SK-MEL-5 (cell line): Measurements from ENCODE around the gene RHBDF2. TPM values are rescaled to one million over a fixed set of nuclear protein-coding genes. Genes with fewer than 3 reads are reported as not detected.
"Not testable (repeated sequence)": the region's sequence is repeated elsewhere in the genome, so short reads cannot be mapped to it uniquely, and the experiment has no call there.

ENCODE experiments used
- DNase-seq: peaks from one replicate; pipeline ENCODE4 v3.0.0-alpha.2; 2016; ENCODE audit warnings: low read depth, low spot score
- in situ Hi-C: cut with HindIII; loops from 2 replicates; pipeline ENCODE4 v1.10.0; 2016; ENCODE audit warnings: low sequenced_read_pairs, high pct_unique_total_duplicates, low pct_unique_long_range_greater_than_20kb
- total RNA-seq: library from RNA; depleted of rRNA; stranded (reverse); fragments of >200 nt; shearing (Covaris generic); gene quantifications from 2 replicates; pipeline ENCODE4 v1.2.3, GENCODE V29; 2014

Gene RHBDF2
- total RNA-seq, 1 experiment from 2014 or later, result 25.0 TPM

- in situ Hi-C loops, result no loop called here
- no peak for DNase-seq
Measured at GRCh38 chr17:76513306-76513692, 12.1 kb upstream of the RHBDF2 start.

DNA sequence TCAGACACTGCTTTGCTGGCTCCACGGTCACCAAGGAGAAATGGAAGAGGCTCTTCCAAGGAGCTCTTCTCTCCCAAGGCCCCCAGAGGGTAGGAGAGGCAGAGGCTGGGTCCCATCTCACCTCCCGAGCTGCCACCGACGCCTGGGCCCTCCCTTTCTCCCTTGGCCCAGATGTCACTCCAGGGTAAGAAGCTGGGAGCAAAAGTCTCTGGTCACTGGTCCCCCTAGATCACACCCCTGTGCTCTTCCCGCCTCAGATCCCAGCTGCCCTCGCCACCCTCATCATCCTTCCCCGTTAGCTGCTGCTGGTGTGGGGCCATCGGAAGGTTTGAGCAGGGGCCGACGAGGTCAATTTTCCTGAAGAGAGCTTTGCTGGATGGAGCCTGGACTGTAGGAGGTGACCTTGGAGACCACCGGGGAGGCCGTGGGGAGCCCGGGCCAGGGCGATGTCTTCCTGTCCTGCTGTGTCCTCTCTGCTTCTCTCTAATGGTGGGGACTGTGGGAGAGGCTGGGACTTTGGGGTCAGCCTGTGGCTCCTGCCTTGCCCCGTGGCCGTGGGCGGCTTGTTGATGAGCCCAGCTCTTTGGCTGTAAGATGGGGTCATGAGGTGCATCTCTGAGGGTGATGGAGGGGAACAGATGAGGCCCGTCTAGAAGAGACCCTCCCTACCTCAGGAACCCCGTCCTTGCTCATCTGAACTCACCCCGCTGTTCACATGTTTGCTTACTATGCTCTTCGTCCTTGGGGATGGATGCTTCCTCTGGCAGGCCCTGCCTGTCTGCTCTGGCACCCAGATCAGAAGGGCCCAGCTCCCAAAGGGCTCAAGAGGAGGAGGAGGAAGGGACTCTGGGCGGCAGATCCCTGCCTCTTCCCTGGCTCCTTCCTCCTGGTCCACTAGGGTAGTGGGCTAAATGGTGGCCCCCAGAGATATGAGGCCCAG is 11.4 kb upstream of the RHBDF2 start:
- no peak for DNase-seq
- in situ Hi-C loops, result no loop called here

DNA sequence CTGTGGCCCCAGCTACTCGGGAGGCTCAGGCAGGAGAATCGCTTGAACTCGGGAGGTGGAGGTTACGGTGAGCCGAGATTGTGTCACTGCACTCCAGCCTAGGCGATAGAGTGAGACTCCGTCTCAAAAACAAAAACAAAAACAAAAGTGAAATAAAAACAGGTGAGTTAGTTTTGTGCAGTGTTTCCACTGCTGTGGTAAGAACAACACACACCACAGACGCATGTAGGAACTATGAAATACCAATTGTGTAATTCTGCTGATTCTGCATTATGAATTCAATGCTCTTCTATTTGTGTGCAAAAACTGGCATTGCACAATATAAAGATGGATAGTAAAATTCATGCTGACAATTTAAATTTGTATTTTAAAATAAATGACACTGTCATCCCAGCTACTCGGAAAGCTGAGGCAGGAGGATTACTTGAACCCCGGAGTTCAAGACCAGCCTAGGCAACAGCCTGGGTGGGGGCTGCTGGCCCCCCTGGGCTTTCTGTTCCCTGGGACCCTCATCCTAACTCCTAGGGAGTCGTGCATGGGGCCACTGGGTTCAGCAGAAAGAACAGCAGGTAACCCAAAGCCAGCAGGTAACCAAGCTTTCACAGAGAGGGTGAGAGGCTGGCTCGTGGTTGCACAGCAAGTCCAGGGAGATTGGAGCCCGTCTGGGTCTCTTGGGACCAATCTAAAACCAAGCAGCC is 10.6 kb upstream of the RHBDF2 start:
- in situ Hi-C loops, result no loop called here
- peak; percentile 56 for DNase-seq

- in situ Hi-C loops, result no loop called here
- no peak for DNase-seq
Measured at GRCh38 chr17:76510831-76511244, 9.6 kb upstream of the RHBDF2 start.

DNA sequence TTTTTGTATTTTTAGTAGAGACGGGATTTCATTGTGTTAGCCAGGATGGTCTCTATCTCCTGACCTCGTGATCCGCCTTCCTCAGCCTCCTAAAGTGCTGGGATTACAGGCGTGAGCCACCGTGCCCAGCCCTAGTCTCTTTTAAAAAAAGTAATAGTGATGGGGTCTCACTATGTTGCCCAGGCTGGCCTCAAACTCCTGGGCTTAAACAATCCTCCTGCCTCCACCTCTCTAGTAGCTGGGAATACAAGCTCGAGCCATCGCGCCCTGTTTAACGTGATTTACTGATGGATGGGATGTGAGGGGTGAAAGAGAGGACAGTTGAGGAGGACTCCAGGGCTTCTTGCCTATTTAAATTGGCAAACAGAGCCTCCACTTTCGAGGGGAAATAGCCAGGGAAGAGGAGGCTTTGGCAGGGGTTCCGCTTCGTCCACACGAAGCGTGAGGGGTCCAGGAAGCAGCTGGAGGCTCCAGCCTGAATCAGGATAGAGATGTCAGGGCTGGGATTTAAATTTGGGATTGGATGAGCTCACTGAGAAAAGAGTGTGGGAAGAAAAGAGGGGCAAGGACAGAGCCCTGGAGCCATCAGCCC is 7.3 kb upstream of the RHBDF2 start:
- in situ Hi-C loops, DNase-seq: not testable (repeated sequence)

DNA sequence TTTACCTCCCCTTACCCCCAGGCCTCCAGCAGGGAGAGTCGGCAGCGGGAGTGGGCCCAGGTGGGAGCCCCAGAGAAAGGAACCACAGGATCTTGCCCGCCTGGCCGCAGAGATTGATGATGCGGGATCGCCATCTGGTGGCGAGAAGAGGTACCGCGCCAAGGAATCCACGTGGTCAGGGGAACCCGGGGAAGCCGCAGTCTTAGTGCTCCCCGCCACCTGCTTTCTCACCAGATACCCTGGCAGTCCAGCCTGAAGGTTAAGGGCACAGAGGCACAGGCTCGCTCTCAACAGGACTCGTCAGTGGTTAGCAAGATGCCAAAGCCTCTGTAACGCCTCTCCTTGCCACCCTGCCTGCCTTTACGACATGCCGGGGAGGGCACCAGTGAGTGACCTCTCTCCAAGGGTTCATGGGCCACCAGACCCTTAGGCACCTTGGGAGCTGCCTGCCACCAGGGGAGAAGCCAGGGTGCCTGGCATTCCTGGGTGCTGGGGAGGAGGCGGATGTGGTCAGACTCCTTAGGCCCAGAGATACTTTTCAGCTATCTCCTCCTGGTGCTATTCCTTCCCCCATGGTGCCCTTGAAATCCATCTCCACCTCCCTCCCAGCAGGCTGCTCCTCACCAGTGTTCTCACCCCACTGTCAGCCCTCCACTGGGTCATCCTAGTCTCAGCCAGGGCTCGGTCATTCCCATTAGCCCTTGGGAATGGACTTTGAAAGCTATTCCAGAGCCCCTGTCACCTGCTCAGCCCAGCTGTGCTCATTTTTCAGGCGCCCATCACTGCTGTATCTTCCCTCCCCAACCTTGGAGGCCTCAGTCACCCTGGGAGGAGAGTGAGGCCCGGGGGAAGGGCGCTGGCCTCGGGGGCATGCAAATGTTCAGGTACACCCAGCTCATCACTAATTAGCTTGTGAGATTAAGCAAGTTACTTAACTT is 5.5 kb upstream of the RHBDF2 start:
- peak; percentile 85 for DNase-seq
- in situ Hi-C loops, result no loop called here

DNA sequence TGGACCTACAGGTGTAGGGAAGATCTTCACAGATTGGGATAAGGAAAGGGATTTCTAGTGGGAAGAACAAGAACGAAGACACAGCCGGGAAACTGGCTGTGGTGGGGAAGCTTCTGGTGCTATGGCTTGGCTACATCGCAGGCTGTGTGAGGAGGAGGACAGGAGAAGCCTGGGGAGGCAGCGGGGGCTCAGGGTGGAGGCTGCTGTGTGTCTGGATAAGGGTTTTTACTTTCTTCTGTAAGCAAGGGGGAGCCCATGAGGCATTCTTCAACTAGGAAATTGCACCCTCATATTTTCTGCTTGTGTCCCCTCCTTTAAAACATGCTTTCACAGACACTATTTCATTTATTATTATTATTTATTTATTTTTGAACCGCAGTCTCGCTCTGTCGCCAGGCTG is 2.9 kb upstream of the RHBDF2 start:
- DNase-seq, result peak; percentile 47
- in situ Hi-C loops, result no loop called here

DNA sequence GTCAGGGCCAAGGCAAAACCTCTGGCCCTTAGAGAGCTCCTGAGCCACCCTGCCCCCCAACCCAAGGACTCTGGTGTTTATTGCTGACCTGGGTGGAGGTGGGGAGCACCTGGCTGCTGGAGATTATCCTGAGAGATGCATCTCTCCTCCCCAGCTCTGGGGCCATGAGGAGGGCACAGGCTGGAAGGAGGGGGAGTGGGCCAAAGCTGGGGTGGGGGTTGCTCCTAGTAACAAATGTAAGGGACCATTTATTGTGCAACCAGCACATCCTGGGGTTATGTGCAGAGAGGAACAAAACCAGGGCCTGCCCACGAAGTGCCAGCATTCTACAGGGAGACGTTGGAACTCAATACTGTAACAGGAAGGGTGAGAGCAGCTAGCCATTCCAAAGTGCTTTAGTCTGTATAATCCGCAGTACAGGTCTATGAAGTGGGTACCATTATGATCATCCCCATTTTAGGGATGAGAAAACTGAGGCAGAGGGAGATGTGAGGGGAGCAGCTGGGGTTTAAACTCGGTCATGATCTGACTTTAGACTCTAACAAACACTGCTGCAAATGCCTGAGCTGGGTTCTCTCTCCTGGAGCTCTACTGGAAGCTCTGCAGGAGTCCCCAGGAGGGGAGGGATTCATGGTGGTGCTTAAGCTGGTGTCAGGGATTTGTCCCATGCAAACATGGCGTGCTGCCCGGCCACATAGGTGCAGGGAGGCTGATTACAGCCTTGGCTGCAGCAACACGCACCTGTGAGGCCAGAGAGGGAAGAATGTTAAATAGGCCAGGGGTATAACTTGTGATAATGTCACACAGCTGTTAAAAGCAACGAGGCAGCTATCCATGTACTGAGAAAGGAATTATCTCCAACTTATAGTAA is 1.4 kb upstream of the RHBDF2 start:
- in situ Hi-C loops, result no loop called here
- no peak for DNase-seq

DNA sequence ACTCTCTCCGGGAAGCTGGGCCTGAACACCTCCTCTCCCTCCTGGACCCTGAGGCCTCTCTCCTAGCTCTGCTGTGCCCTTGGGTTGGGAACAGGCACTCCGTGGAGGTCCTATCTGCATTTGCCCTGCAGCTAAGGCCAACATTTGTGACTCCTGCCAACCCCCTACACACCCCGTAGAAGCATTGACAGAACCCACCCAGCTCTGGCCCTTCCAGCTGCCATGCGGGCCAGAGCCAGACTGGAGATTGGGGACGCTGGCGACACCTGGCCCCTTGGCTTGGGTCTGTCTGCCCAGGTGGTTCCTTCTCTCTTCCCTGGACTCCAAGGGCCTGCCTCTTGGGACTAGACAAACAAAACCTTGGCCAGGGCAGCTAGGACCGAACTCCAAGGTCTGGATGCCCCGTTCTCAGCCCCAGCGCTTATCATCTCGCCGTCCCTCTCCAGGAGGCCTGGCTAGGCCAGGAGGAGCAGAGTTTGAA is 644 bp upstream of the RHBDF2 start:
- no peak for DNase-seq
- in situ Hi-C loops, result no loop called here

DNA sequence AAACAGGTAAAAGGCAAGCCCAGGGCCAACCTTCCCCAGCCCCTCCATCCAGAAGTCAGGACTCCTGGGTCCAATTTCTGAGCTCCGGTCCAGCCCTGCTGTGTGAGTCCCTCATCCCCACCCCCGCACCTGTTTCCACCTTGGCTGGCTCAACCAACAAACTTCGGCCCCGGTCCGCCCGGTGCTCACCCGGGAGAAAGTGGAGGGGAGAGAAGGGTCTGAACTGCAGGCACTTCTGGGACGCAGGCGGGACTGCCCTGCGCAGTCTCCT is 541 bp downstream of the RHBDF2 start:
- DNase-seq, result no peak
- in situ Hi-C loops, result no loop called here

DNA sequence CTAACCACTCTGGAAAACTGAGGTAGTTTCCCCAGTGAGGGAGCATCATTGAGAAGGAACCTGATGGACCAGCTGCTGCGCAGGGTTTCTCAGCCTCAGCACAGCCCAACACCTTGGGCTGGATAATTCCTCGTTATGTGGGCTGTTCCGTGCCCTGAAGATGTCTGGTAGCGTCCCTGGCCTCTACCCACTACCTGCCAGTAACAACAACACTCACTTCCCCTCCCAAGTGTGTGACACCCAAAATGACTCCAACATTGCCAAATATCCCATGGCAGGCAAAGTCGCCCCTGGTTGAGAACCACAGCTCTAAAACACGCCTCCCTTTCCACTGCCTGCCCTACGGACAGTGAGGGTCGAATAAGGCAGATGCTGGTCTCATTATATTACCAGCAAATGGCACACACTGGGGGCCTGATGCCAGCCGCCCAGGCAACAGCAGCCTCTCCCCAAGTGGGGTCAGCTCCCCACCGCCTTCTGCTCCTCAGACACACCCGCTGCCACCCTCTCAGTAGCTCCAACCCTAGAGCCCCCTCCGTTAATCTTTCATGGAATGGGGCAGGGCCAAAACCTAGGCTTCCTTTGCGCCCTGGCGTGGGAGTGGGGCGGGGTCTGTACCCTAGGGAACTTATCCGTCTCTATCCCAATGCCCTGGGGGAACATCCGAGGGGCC is 1.0 kb downstream of the RHBDF2 start:
- in situ Hi-C loops, result no loop called here
- DNase-seq, result no peak

- in situ Hi-C loops, result no loop called here
- DNase-seq, result no peak
Measured at GRCh38 chr17:76499267-76499667, 2.0 kb downstream of the RHBDF2 start.

GRCh38 chr17:76498876-76499251 is 2.4 kb downstream of the RHBDF2 start:
- DNase-seq, result no peak
- in situ Hi-C loops, result no loop called here

GRCh38 chr17:76497979-76498875 is 3.0 kb downstream of the RHBDF2 start:
- in situ Hi-C loops, result no loop called here
- DNase-seq, result no peak

GRCh38 chr17:76497699-76497978 is 3.6 kb downstream of the RHBDF2 start:
- in situ Hi-C loops, result no loop called here

GRCh38 chr17:76496464-76496863 is 4.8 kb downstream of the RHBDF2 start:
- in situ Hi-C loops, result no loop called here
- DNase-seq, result no peak

More at GRCh38 chr17:76497699-76497978, 3.6 kb downstream of the RHBDF2 start:
- no peak for DNase-seq
